Stimulated activated CD8-positive, alpha-beta memory T cell treated with anti-CD3 and anti-CD28 coated beads, Interleukin-15, amount 100 ng/mL, for 1 hour (primary cell): ENCODE data around the gene MGAT5B.
"Not testable (repeated sequence)": the region's sequence is repeated elsewhere in the genome, so short reads cannot be mapped to it uniquely, and the experiment has no call there.

ENCODE experiments used
- DNase-seq: peaks from one replicate; pipeline ENCODE4 v3.0.0-alpha.2; 2020; ENCODE audit warnings: low read depth

The MGAT5B gene

GRCh38 chr17:76847031-76847430, 21.2 kb upstream of the MGAT5B start:
- DNase-seq, result no peak

- DNase-seq, result no peak
Measured at GRCh38 chr17:76848670-76849069, 19.5 kb upstream of the MGAT5B start.

GRCh38 chr17:76849160-76849559, 19.0 kb upstream of the MGAT5B start:
- not testable (repeated sequence) for DNase-seq

- no peak for DNase-seq
Measured at GRCh38 chr17:76852843-76853242, 15.4 kb upstream of the MGAT5B start.

GRCh38 chr17:76855105-76855504, 13.1 kb upstream of the MGAT5B start:
- no peak for DNase-seq

GRCh38 chr17:76862079-76862478, 6.1 kb upstream of the MGAT5B start:
- DNase-seq, result no peak

GRCh38 chr17:76862494-76862893, 5.7 kb upstream of the MGAT5B start:
- DNase-seq, result no peak

- DNase-seq, result no peak
Measured at GRCh38 chr17:76864024-76864423, 4.2 kb upstream of the MGAT5B start.

- DNase-seq, result no peak
Measured at GRCh38 chr17:76865174-76865573, 3.0 kb upstream of the MGAT5B start.

GRCh38 chr17:76866203-76866602, 2.0 kb upstream of the MGAT5B start:
- no peak for DNase-seq

- no peak for DNase-seq
Measured at GRCh38 chr17:76866774-76867577, 1.2 kb upstream of the MGAT5B start.

GRCh38 chr17:76867578-76868175, 527 bp upstream of the MGAT5B start:
- DNase-seq, result no peak

GRCh38 chr17:76868669-76869495, 678 bp downstream of the MGAT5B start:
- DNase-seq, result no peak

- DNase-seq, result no peak
Measured at GRCh38 chr17:76869496-76870376, 1.5 kb downstream of the MGAT5B start.

GRCh38 chr17:76870377-76870714, 2.1 kb downstream of the MGAT5B start:
- no peak for DNase-seq

GRCh38 chr17:76871668-76872067, 3.5 kb downstream of the MGAT5B start:
- no peak for DNase-seq

- no peak for DNase-seq
Measured at GRCh38 chr17:76872221-76872873, 4.1 kb downstream of the MGAT5B start.

- DNase-seq, result no peak
Measured at GRCh38 chr17:76872874-76873221, 4.6 kb downstream of the MGAT5B start.

- no peak for DNase-seq
Measured at GRCh38 chr17:76873856-76874255, 5.7 kb downstream of the MGAT5B start.

- DNase-seq, result no peak
Measured at GRCh38 chr17:76877437-76877836, 9.2 kb downstream of the MGAT5B start.

- DNase-seq, result no peak
Measured at GRCh38 chr17:76878568-76878967, 10.4 kb downstream of the MGAT5B start.

- DNase-seq, result no peak
Measured at GRCh38 chr17:76879254-76879653, 11.1 kb downstream of the MGAT5B start.
